Hepatic stellate cell (primary cell): ENCODE measurements around the gene IL17B.

ENCODE experiments used
- DNase-seq: peaks from one replicate; pipeline ENCODE4 v3.0.0; 2011; ENCODE audit warnings: low spot score

IL17B gene

DNA sequence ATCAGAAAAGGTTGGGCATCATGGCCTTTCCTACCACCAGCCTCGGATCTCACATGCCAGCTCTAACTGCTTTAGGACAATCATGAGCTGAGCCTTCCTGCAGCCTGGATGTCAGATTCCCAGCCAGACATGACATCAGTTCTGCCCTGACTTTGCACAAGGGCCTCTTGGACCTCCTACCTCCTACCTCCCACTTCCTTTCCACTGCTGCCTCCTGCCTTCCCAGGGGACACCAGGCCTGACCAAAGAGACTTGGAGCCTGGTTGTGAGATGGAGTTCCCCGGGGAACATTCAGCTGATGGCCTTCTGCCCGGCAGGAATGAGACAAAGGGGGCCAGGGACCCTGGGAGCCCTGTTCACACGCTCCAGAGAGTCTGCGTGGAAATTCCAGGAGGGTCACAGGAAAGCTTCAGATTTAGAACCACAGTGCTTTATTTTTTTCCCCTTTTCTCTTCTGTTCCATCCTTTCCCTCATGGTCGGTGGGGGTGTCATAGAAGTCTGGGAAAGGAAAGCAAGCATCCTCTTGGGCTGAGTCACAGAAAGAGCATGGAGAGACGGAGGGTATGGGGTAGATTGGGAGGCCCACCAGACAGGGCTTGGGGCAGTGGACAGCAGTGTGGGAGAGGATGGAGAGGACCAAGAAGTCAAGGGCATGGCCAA, 35.4 kb upstream of the IL17B start:
- peak; percentile 63 for DNase-seq

DNA sequence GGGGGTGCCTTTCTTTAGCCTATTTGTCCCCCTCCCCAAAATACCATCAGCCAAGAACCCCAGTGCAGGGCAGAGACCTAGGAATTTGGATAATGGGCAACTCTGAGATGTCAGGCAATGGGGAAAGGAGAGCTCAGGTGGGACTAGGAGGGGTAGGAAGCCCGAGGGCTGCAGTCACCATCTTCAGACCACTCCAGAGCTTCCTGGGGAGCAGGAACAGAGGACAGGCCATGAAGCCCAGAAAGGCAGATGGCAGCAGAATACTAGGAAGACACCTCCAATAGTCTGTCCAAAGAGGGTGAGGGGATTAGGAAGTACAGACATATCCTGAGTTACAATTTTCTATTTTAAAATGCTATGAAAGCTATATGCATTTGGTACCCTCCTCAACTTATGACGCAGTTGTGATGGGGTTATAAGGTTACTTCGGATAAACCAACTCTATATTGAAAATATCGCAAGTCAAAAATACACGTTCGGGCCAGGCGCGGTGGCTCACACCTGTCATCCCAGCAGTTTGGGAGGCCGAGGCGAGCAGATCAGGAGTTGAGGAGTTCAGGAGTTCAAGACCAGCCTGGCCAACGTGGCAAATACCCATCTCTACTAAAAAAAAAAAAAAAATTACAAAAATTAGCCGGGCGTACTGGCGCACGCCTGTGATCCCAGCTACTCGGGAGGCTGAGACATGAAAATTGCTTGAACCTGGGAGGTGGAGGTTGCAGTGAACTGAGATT, 34.6 kb upstream of the IL17B start:
- DNase-seq = no peak

DNA sequence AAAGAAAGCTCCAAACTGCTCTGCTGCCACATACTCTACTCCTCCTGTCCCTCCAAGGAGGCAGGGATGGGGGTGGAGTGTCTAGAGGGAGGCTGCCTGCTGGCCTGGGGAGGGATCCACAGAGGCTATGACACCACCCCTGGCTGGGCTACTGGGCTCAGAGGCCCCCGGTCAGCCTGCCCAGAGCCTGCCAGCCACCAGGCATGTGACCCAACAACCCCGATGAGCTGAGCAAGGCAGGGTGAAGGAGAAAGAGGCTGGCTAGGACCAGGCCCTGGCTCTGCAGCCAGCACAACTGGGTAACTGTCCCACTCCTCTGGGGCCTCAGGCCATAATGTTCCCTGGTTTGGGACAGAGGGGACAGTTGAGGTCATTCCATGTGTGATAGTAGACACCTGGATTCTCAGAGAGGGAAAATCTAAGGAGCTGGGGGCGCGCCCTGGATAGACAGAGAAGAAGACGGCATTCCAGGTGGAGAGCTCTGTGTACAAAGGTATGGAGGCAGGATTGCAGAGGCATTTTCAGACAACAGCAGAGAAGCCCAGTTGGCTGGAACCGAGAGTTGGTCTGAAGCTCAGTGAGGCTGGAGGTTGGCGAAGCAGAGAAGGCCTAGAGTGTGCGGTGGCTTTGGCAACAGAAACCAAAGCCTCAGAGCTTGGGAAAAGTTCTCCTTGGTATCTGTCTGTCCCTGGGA, 33.8 kb upstream of the IL17B start:
- peak; percentile 33 for DNase-seq

GRCh38 chr5:149411738-149412519, 32.8 kb upstream of the IL17B start:
- DNase-seq = no peak

DNA sequence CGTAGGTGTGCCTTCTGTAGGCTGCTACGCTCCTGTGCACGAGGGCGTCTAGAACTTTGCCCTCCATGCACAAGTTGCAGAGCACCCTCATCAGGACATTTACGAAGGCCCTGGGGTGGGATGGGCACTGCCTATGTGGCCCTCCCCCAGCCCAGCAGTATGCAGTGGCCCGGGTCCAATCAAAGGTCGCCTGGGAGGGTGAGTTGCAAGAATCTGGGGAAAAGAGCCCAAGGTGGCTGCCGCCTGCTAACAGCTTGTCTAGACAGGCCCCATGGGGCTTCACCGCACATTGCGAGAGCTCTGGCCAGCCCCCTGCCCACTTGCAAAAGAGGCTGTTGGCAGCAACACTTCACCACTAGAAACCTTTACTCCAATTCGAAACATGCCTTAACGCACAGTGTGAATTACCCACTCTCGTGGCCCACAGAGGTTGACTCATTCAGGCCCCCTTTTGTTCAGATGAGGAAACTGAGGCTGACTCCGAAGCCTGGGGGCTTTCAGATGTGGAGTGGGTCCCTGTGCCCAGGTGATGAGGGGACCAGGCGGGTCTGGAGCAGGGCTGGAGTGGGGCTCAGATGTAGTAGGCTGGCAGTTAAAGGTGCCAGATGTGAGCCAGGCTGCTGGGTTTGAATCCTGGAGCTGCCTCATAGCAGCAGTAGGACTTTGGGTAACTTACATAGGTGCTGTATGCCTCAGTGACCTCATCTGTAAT, 31.8 kb upstream of the IL17B start:
- DNase-seq = no peak

DNA sequence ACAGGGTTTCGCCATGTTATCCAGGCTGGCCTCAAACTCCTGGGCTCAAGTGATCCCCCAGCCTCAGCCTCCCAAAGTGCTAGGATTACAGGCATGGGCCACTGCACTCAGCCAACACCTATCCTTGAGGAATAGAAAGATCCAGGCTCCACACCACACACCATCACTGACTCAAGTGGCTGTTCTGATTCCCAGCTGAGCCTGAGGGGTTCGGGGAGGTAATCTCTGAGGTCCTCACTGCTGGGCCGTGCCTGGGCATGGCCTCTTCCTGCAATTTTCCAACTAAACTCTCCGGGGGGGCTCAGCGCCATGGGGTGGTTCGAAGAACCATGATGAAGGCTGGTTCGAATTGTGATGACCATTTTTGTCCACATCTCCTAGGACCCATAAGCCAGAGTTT, 31.0 kb upstream of the IL17B start:
- DNase-seq = no peak

- peak; percentile 28 for DNase-seq
Observed at GRCh38 chr5:149409268-149409948, 30.3 kb upstream of the IL17B start.

GRCh38 chr5:149408252-149409099, 29.4 kb upstream of the IL17B start:
- DNase-seq = no peak

GRCh38 chr5:149407323-149408251, 28.5 kb upstream of the IL17B start:
- DNase-seq = no peak

GRCh38 chr5:149406979-149407306, 27.9 kb upstream of the IL17B start:
- DNase-seq = no peak

- peak; percentile 97 for DNase-seq
Observed at GRCh38 chr5:149406203-149406978, 27.3 kb upstream of the IL17B start.

DNA sequence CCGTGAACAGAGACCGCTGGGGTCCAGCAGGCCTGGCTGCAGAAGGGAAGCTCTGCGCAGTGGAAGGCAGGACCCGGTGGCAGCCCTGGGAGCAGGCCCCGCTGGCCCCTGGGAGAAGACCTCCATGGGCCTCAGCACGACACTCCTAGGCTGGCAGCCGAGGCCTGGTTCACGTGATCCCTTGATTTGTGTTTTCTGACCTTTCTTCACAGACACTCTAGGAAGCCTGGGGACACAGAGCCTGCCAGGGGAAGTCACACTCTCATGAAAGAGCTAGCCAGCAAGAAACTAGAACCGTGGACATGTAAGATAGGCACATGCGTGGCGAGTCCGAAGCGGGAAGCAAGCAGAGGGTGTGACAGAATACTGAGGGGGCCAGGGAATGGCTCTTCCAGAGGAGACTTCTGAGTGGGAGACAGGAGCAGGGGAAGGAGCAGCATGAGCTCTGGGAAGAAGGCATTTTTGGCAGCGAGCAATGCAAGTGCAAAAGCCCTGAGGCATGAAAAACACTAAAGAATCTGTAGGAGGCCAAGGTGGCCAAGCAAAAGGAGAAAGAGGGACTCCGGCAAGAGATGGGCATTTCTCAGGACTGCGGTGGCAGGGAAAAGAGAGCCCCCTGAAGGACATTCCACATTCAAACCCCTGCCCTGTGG, 26.6 kb upstream of the IL17B start:
- DNase-seq = no peak

DNA sequence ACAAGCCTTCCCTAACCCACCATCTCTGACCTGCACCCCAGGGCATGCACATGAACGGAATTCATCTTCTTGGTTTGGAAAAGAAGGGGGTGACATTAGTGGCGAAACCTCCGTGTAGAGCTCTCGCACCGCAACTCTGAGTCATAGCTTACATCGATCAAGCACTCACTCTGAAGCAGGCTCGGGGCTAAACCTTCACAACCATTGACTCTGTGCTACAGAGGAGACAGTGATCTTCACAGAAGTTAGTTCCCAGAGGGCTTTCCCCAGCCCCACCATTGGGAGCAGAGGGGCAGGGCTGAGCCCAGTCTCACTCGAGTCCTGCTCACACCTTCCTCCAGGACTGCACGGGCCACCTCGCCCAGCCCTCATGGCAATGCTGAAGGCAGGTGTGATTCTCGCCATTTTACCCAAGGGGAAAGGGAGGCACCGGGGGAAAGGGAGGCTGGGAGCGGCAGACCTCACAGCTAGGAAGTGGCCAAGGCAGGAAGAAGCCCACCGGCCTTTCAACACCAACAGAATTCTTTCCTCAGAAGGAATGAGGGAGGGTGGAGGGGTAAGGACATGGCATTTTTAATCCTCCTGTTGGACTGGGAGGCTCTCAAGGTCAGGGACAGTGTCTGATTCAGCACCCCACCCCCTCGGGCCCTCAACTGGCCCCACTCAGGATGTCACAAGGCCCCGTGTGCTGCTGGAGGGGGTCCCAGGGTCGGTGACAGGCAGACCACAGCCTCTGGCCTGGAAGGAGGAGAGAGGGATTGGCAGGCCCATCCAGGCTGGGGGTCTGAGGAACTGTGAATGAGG, 25.9 kb upstream of the IL17B start:
- no peak for DNase-seq

DNA sequence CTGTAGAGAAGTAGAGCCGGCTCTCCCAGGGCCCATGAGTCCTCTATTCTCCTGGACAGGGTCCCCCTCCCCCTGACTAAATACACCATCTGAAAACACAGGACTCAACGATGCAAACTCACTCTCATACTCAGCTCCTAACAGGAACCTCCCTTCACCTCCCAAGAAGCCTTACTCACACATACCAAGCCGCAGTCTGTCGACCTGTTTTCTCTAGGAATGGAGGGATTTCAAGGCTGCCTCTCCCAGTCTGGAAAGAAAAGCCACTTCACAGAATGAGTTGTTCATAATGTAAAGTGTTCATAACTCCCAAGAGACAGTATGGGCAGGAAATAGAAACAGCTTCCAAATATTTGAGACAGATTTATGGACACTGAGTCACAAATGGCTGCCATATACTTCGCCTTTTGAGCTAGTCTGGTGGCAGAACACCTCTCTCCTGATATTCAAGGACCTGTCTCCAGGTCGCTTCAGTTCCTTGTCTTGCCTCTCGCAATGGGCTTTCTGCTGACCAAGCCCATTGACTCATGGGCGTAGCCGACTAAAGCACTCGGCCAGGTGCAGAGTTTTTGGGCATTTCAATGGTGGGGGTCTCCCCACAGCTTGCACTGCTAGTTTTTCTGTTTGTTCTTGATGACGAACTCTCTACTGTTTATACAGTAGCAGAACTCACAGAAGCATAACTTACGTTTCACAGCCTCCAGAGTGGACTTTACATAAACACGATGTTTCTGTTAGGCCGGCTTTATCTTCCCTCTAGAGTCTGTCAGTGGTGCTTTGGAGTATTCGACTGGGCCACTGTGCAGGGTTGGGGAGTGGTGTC, 25.0 kb upstream of the IL17B start:
- DNase-seq = peak; percentile 74

DNA sequence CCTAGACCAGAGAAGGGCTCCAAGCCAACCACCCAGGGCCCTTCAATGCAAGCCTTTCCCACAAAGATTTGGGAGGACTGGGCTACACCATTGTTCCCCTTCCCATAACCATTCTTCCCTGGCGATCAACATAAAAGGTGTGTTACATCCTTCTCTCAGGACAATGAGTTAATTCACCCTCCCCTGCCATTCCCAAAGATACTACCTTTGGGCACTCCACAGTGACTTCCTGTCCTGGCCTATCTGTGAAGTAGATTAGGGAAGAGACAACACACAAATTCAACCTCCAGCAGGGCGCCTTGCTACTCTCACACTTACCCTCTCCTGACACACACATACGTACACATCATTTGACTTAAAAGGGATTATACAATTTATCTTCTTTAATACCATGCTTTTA, 23.2 kb upstream of the IL17B start:
- DNase-seq = no peak

DNA sequence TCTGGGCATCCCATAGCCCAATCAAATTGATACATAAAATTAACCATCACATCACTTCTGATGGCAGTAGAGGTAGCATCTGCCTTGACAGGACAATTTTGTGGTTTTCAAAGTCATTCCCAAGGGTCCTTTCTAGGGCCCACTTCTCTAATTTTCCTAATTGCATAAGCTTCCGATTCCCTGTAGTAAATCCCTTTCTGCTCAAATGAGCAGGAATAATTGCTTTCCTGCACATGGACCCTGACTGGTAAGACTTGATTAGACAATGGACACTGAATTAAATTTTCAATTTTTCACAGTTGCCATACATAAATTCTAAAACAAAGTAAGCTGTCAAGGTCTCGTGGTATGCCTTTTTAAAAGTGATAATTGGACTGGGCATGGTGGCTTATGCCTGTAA, 22.0 kb upstream of the IL17B start:
- no peak for DNase-seq
